Endothelial cell of umbilical vein (primary cell): ENCODE data around the gene ZNF20. TPM values are rescaled to one million over a fixed set of nuclear protein-coding genes. Genes with fewer than 3 reads are reported as not detected.

Experiments
- BruUV-seq: library from RNA; stranded (reverse); fragments of 400-500 nt; replicated peaks from 2 replicates; lab custom pipeline; 2021; lab: Mats Ljungman, UMichigan
- CTCF ChIA-PET: fragments of 300-600, 350-600 bp; sonication (Branson Sonifier 250); formaldehyde crosslinking; loops from one replicate; lab custom pipeline; 2021; ENCODE audit warnings: antibody characterized with exemption, inconsistent platforms; lab: Charles Lee
- POLR2A ChIA-PET: fragments of 300-600, 350-600 bp; sonication (Branson Sonifier 250); formaldehyde crosslinking; loops from one replicate; lab custom pipeline; 2021; ENCODE audit warnings: antibody characterized with exemption, inconsistent platforms; lab: Charles Lee
- DNase-seq: peaks from one replicate; pipeline ENCODE4 v3.0.0-alpha.2; 2011; ENCODE audit warnings: low read depth, low spot score
- FAIRE-seq: peaks from 2 replicates; lab custom pipeline; 2011; peaks lifted over from hg19 to GRCh38; lab: Jason Lieb, UNC
- H2AFZ ChIP-seq: 2 replicates; pipeline ENCODE4 v1.6.0; 2012; ENCODE audit warnings: low read depth, low read length, control low read depth, inconsistent platforms
- H3K27ac ChIP-seq: 2 replicates; pipeline ENCODE4 v1.5.1; 2011; ENCODE audit warnings: low read depth, mild to moderate bottlenecking, control low read depth, low read length, moderate library complexity; ENCODE audit not compliant: insufficient read depth
- H3K27me3 ChIP-seq, 2 experiments: 2 replicates each; pipeline versions ENCODE4 v1.6.0 to v1.6.1; 2011; ENCODE audit warnings: low read length in 2 of 2, mixed read lengths in 1 of 2; ENCODE audit not compliant: control insufficient read depth in 2 of 2, insufficient read depth in 2 of 2
- H3K36me3 ChIP-seq, 2 experiments: 2 replicates in 1 of 2; 3 replicates in 1 of 2; pipeline ENCODE4 v1.5.1; 2011; ENCODE audit warnings: low read length in 2 of 2, mild to moderate bottlenecking in 1 of 2, moderate library complexity in 1 of 2; ENCODE audit not compliant: control insufficient read depth in 2 of 2, insufficient read depth in 2 of 2; ENCODE audit errors: extremely low read depth in 1 of 2
- H3K4me1 ChIP-seq: 3 replicates; pipeline ENCODE4 v1.5.1; 2011; ENCODE audit warnings: mild to moderate bottlenecking, low read length; ENCODE audit not compliant: control insufficient read depth, insufficient read depth; ENCODE audit errors: extremely low read depth
- H3K4me2 ChIP-seq: 2 replicates; pipeline ENCODE4 v1.6.1; 2011; ENCODE audit warnings: low read length, control low read depth, mixed read lengths; ENCODE audit not compliant: insufficient read depth
- H3K4me3 ChIP-seq, 3 experiments: fragments of 200-600 bp in 1 of 3; sonication (generic), shearing (Covaris generic) in 1 of 3; replicated peaks in 1 of 3; 2 replicates each; pipeline ENCODE4 v1.5.1; 2011 to 2016; ENCODE audit warnings: control low read depth in 3 of 3, low read length in 3 of 3, mild to moderate bottlenecking in 2 of 3, inconsistent platforms in 1 of 3, low read depth in 1 of 3, moderate library complexity in 1 of 3; ENCODE audit not compliant: insufficient read depth in 1 of 3
- H3K79me2 ChIP-seq: 2 replicates; pipeline ENCODE4 v1.6.0; 2012; ENCODE audit warnings: low read length, inconsistent platforms; ENCODE audit not compliant: control insufficient read depth, insufficient read depth
- H3K9ac ChIP-seq: replicated peaks from 2 replicates; pipeline ENCODE3; 2011; ENCODE audit warnings: low read length, control low read depth; ENCODE audit not compliant: insufficient read depth; ENCODE audit errors: extremely low read depth
- H3K9me1 ChIP-seq: replicated peaks from 3 replicates; pipeline ENCODE4 v1.6.0; 2011; ENCODE audit warnings: mild to moderate bottlenecking, low read length; ENCODE audit not compliant: control insufficient read depth, insufficient read depth; ENCODE audit errors: extremely low read depth
- H3K9me3 ChIP-seq: replicated peaks from 2 replicates; pipeline ENCODE4 v1.5.1; 2012; ENCODE audit warnings: low read length, inconsistent platforms; ENCODE audit not compliant: control insufficient read depth, insufficient read depth
- H4K20me1 ChIP-seq: replicated peaks from 2 replicates; pipeline ENCODE3; 2011; ENCODE audit warnings: mild to moderate bottlenecking, low read length; ENCODE audit not compliant: control insufficient read depth, insufficient read depth; ENCODE audit errors: extremely low read depth
- CTCF ChIP-seq, 2 donors: IDR thresholded peaks; 1 replicate in 1 of 2; 2 replicates in 1 of 2; pipeline ENCODE4 v1.5.1; 2011; ENCODE audit warnings: low read length in 2 of 2, mild to moderate bottlenecking in 2 of 2, moderate library complexity in 2 of 2, control low read depth in 1 of 2, inconsistent platforms in 1 of 2, low read depth in 1 of 2; ENCODE audit not compliant: insufficient read depth in 1 of 2; ENCODE audit errors: extremely low read depth in 1 of 2
- EZH2 ChIP-seq: IDR thresholded peaks from 2 replicates; pipeline ENCODE4 v1.6.1; 2012; ENCODE audit warnings: borderline replicate concordance, low read depth, mild to moderate bottlenecking, moderate library complexity, low read length, inconsistent platforms; ENCODE audit not compliant: severe bottlenecking
- FOS ChIP-seq: IDR thresholded peaks from 2 replicates; pipeline ENCODE4 v1.6.1; 2011; ENCODE audit warnings: mild to moderate bottlenecking, low read length, moderate library complexity, borderline replicate concordance; ENCODE audit not compliant: insufficient read depth
- GATA2 ChIP-seq: IDR thresholded peaks from 2 replicates; pipeline ENCODE4 v1.7.0; 2011; ENCODE audit warnings: low read depth, mild to moderate bottlenecking, moderate library complexity, mixed read lengths, low read length; ENCODE audit not compliant: insufficient read length, insufficient read depth
- JUN ChIP-seq: IDR thresholded peaks from 2 replicates; pipeline ENCODE4 v1.6.1; 2011; ENCODE audit warnings: borderline replicate concordance, low read depth; ENCODE audit not compliant: insufficient read length, insufficient read depth
- MAX ChIP-seq: IDR thresholded peaks from 2 replicates; pipeline ENCODE4 v1.6.1; 2011; ENCODE audit not compliant: insufficient read depth, insufficient read length
- MYC ChIP-seq: IDR thresholded peaks from one replicate; pipeline ENCODE4 v1.6.1; 2011; ENCODE audit warnings: mild to moderate bottlenecking, low read depth, low read length
- POLR2A ChIP-seq: IDR thresholded peaks from 2 replicates; pipeline ENCODE4 v1.6.1; 2012; ENCODE audit warnings: low read depth, mild to moderate bottlenecking, control low read depth, low read length
- POLR2AphosphoS5 ChIP-seq: IDR thresholded peaks from 2 replicates; pipeline ENCODE4 v1.6.1; 2012; ENCODE audit warnings: low read depth, mild to moderate bottlenecking, control low read depth, low read length, moderate library complexity; ENCODE audit not compliant: insufficient read depth
- dilution Hi-C: fragments of 300-500 bp; cut with MboI; formaldehyde crosslinking; loops from one replicate; pipeline ENCODE4 v1.15.0; 2019; ENCODE audit warnings: low sequenced_read_pairs; ENCODE audit not compliant: extremely low pct_ligation_motif_present
- intact Hi-C: fragments of 100-400 bp; cut with micrococcal nuclease; formaldehyde crosslinking; loops from one replicate; pipeline ENCODE4 v1.10.0; 2022
- polyA plus RNA-seq, 4 experiments: library from polyadenylated mRNA; depleted of rRNA in 3 of 4; stranded (reverse) in 3 of 4; unstranded in 1 of 4; fragments of >200 nt; gene quantifications; 2 replicates each; pipeline versions ENCODE4 v1.2.1 to v1.2.3, GENCODE V29; 2011 to 2012; ENCODE audit warnings: missing spikeins in 1 of 4
- total RNA-seq: library from RNA; stranded (reverse); gene quantifications from 2 replicates; pipeline ENCODE4 v1.2.3, GENCODE V29; 2021

Gene ZNF20
- total and polyA plus RNA-seq, 2 donors (not counting 3 experiments of a cell fraction or from before 2014, with no cell fraction given) = 0.35 TPM

- intact Hi-C loops = no loop called here
- Histone ChIP-seq H3K36me3 (no peaks in the 10 kb centered on the region), H3K27ac (no peak overlapping the region), H2AFZ (no peak overlapping the region), H3K79me2 (no peaks in the 10 kb centered on the region), H3K4me2 (no peak overlapping the region), H3K9me3 (no peaks in the 10 kb centered on the region), H3K9me1 (no peaks in the 10 kb centered on the region), H3K4me1 (peaks cover 3% of the 10 kb centered on the region), H4K20me1 (no peaks in the 10 kb centered on the region), H3K4me3 (no peak overlapping the region), H3K9ac (no peak overlapping the region), H3K27me3 (no peaks in the 10 kb centered on the region)
- no peak for DNase-seq
- ChIA-PET CTCF (no interaction called here), POLR2A (no interaction called here)
- no peak for FAIRE-seq
- BruUV-seq = no TSS peak
- TF ChIP-seq JUN = no peak
- TF ChIP-seq MYC = no peak
- TF ChIP-seq EZH2 = no peak
- no peak for TF ChIP-seq MAX
- no peak for TF ChIP-seq GATA2
- TF ChIP-seq FOS = no peak
- no peak for TF ChIP-seq POLR2A
- no peak for TF ChIP-seq POLR2AphosphoS5
- TF ChIP-seq CTCF (IDR thresholded peaks at IDR 0.05; ENCODE audit: extremely low read depth in 1 of 2, insufficient read depth in 1 of 2, low read depth in 1 of 2, low read length in 2 of 2) = no peak
- dilution Hi-C loops = no loop called here
Measured at GRCh38 chr19:12095111-12095790, 44.9 kb downstream of the ZNF20 start.
